Measurements from ENCODE around the gene CCT8. TPM values are rescaled to one million over a fixed set of nuclear protein-coding genes. Genes with fewer than 3 reads are reported as not detected.

CCT8 gene
- total and polyA plus RNA-seq, 10 of the 15 experiments (the other 5 are each of a cell fraction or from before 2014, with no cell fraction given), result 321 to 696 (median 471) TPM

DNA sequence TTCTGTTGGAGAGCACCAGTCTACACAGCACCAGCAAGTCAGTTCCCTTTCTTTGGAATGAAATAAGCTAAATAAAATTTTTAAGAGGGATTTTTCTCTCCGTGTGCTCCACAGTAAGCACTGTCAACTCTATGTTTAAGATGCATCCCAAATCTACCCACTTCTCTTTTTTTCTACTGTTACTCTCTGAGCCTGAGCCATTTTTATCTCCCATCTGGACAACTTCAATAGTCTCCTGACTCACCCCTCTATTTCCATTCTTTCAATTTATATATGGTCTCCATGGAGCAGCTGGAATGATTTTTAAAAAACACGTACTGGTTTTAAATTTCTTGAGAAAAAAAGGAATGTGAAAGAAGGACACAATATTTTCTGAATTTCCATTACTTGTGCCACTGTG is 24.7 kb upstream of the CCT8 start:
- Histone ChIP-seq H3K36me3 (ENCODE audit: control insufficient read depth in 2 of 2, insufficient read depth in 2 of 2, low read length in 1 of 2) (no peaks in the 10 kb centered on the region), H3K4me1 (ENCODE audit: control insufficient read depth, insufficient read depth, low read length) (no peaks in the 10 kb centered on the region), H3K4me3 (no peak overlapping the region), H4K20me1 (ENCODE audit: control insufficient read depth, insufficient read depth) (no peaks in the 10 kb centered on the region), H3K9me3 (replicated peaks; ENCODE audit: control insufficient read depth, insufficient read depth, low read length) (no peaks in the 10 kb centered on the region), H3K27ac (ENCODE audit: control insufficient read depth, insufficient read depth) (no peak overlapping the region), H2AFZ (ENCODE audit: control insufficient read depth, low read depth, low read length) (no peak overlapping the region), H3K79me2 (ENCODE audit: control insufficient read depth, insufficient read depth, low read length) (no peaks in the 10 kb centered on the region), H3K4me2 (ENCODE audit: control insufficient read depth, insufficient read depth) (no peak overlapping the region), H3K9ac (ENCODE audit: control insufficient read depth, insufficient read depth, low read length) (no peak overlapping the region), H3K27me3 (replicated peaks in 1 of 2; ENCODE audit: control insufficient read depth in 2 of 2, insufficient read depth in 2 of 2, low read length in 1 of 2) (no peaks in the 10 kb centered on the region)
- POLR2A ChIA-PET, result interaction anchor here (1.6 kb wide), 1 partner anchor 20 kb away, joined by 3 read pairs; no protein-coding TSS in a partner anchor
- BruUV-seq (replicated peaks), result no TSS peak
- in situ Hi-C loops (cut with MboI) (no loop called here), intact Hi-C loops (cut with micrococcal nuclease; ENCODE audit: unreplicated experiment) (loop anchor here (10.0 kb wide), 1 partner anchor 377 kb away; no protein-coding TSS in a partner anchor)
- CTCF ChIA-PET, result interaction anchor here (1.0 to 2.0 kb wide), 6 partner anchors 10 to 274 kb away, joined by 3 to 5 read pairs (median 4); no protein-coding TSS in a partner anchor
- WGBS (ENCODE audit: insufficient coverage, insufficient replicate concordance, low lambda C conversion rate, missing lambda C conversion rate), result 95% methylated on average over 2 of the region's 2 CpGs
- no peak for ATAC-seq
- TF ChIP-seq CBX3 (IDR thresholded peaks at IDR 0.05; ENCODE audit: borderline replicate concordance, low read depth) (no peak), HCFC1 (IDR thresholded peaks at IDR 0.05; ENCODE audit: low read length) (no peak), SRF (IDR thresholded peaks at IDR 0.05; ENCODE audit: low read depth in 2 of 2, low read length in 2 of 2) (no peak), POLR2AphosphoS2 (IDR thresholded peaks at IDR 0.05; ENCODE audit: low read depth, low read length) (no peak), NBN (IDR thresholded peaks at IDR 0.05) (no peak), ZNF207 (IDR thresholded peaks at IDR 0.05; ENCODE audit: borderline replicate concordance) (no peak), SMARCA5 (IDR thresholded peaks at IDR 0.05) (no peak), ESRRA (IDR thresholded peaks at IDR 0.05; ENCODE audit: low read length) (no peak), JUNB (IDR thresholded peaks at IDR 0.05) (no peak), HDAC2 (IDR thresholded peaks at IDR 0.05) (no peak), IKZF2 (IDR thresholded peaks at IDR 0.05) (no peak), CHD4 (IDR thresholded peaks at IDR 0.05) (no peak), KLF5 (IDR thresholded peaks at IDR 0.05; ENCODE audit: partially characterized antibody) (no peak), ETV6 (conservative IDR thresholded peaks at IDR 0.05 in 1 of 2, IDR thresholded peaks at IDR 0.05 in 1 of 2; ENCODE audit: borderline replicate concordance in 1 of 2, low read depth in 1 of 2) (no peak)
- TF ChIP-seq, protein P1, sequence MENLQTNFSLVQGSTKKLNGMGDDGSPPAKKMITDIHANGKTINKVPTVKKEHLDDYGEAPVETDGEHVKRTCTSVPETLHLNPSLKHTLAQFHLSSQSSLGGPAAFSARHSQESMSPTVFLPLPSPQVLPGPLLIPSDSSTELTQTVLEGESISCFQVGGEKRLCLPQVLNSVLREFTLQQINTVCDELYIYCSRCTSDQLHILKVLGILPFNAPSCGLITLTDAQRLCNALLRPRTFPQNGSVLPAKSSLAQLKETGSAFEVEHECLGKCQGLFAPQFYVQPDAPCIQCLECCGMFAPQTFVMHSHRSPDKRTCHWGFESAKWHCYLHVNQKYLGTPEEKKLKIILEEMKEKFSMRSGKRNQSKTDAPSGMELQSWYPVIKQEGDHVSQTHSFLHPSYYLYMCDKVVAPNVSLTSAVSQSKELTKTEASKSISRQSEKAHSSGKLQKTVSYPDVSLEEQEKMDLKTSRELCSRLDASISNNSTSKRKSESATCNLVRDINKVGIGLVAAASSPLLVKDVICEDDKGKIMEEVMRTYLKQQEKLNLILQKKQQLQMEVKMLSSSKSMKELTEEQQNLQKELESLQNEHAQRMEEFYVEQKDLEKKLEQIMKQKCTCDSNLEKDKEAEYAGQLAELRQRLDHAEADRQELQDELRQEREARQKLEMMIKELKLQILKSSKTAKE (IDR thresholded peaks at IDR 0.05; ENCODE audit: low read depth, poor library complexity, severe bottlenecking), result no peak
- TF ChIP-seq, protein P2, sequence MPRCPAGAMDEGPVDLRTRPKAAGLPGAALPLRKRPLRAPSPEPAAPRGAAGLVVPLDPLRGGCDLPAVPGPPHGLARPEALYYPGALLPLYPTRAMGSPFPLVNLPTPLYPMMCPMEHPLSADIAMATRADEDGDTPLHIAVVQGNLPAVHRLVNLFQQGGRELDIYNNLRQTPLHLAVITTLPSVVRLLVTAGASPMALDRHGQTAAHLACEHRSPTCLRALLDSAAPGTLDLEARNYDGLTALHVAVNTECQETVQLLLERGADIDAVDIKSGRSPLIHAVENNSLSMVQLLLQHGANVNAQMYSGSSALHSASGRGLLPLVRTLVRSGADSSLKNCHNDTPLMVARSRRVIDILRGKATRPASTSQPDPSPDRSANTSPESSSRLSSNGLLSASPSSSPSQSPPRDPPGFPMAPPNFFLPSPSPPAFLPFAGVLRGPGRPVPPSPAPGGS (IDR thresholded peaks at IDR 0.05; ENCODE audit: borderline replicate concordance, insufficient read depth, low read depth, low read length, poor library complexity, severe bottlenecking), result no peak
- TF ChIP-seq, protein P3, sequence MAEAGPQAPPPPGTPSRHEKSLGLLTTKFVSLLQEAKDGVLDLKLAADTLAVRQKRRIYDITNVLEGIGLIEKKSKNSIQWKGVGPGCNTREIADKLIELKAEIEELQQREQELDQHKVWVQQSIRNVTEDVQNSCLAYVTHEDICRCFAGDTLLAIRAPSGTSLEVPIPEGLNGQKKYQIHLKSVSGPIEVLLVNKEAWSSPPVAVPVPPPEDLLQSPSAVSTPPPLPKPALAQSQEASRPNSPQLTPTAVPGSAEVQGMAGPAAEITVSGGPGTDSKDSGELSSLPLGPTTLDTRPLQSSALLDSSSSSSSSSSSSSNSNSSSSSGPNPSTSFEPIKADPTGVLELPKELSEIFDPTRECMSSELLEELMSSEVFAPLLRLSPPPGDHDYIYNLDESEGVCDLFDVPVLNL (IDR thresholded peaks at IDR 0.05; ENCODE audit: low read depth, low read length), result no peak
- FAIRE-seq, result no peak
- SMC1A ChIA-PET (ENCODE audit: uncharacterized antibody, unreplicated experiment), result interaction anchor here (1.2 to 3.5 kb wide), 10 partner anchors 11 to 278 kb away, joined by 3 to 22 read pairs (median 4); partner anchors contain the start of gene MAP3K7CL
- no peak for DNase-seq (ENCODE audit: low read depth, low spot score)
- RAD21 ChIA-PET (ENCODE audit: unreplicated experiment), result interaction anchor here (1.0 to 4.5 kb wide), 3 partner anchors 33 to 273 kb away, joined by 3 to 20 read pairs (median 5); no protein-coding TSS in a partner anchor
